H1 (cell line): ENCODE results near the gene SEMA4F. TPM values are rescaled to one million over a fixed set of nuclear protein-coding genes. Genes with fewer than 3 reads are reported as not detected.

Experiments used
- CTCF ChIA-PET: fragments of 300-600 bp; sonication (Branson Sonifier 250); formaldehyde crosslinking; loops from one replicate; lab custom pipeline; 2021; ENCODE audit not compliant: partially characterized antibody; lab: Charles Lee
- POLR2A ChIA-PET: fragments of 300-600 bp; sonication (Branson Sonifier 250); formaldehyde crosslinking; loops from one replicate; lab custom pipeline; 2021; ENCODE audit warnings: inconsistent platforms; ENCODE audit not compliant: partially characterized antibody; lab: Charles Lee
- DNase-seq, 2 experiments: peaks; one replicate each; pipeline versions ENCODE4 v3.0.0 to v3.0.0-alpha.2; 2010 to 2022; ENCODE audit warnings: low spot score in 2 of 2, low read depth in 1 of 2, mixed read lengths in 1 of 2
- FAIRE-seq: peaks from 2 replicates; lab custom pipeline; 2011; peaks lifted over from hg19 to GRCh38; lab: Jason Lieb, UNC
- H2AFZ ChIP-seq: 2 replicates; pipeline ENCODE4 v1.8.1; 2012; ENCODE audit warnings: low read length, inconsistent platforms
- H2AK5ac ChIP-seq: 2 replicates; pipeline ENCODE4 v1.6.1; 2013; ENCODE audit warnings: low read depth, low read length
- H2BK120ac ChIP-seq: replicated peaks from 2 replicates; pipeline ENCODE3; 2013; ENCODE audit warnings: low read depth, low read length, inconsistent platforms
- H2BK12ac ChIP-seq: 2 replicates; pipeline ENCODE4 v1.6.1; 2013; ENCODE audit warnings: low read depth, low read length
- H2BK15ac ChIP-seq: 2 replicates; pipeline ENCODE4 v1.6.1; 2013; ENCODE audit warnings: low read length
- H2BK20ac ChIP-seq: 2 replicates; pipeline ENCODE4 v1.6.1; 2013; ENCODE audit warnings: low read length
- H2BK5ac ChIP-seq: 2 replicates; pipeline ENCODE4 v1.6.1; 2013; ENCODE audit warnings: low read depth, low read length
- H3K14ac ChIP-seq: 2 replicates; pipeline ENCODE4 v1.6.1; 2013; ENCODE audit warnings: inconsistent platforms; ENCODE audit not compliant: insufficient read length
- H3K18ac ChIP-seq: 2 replicates; pipeline ENCODE4 v1.6.1; 2013; ENCODE audit warnings: low read length; ENCODE audit errors: extremely low read depth
- H3K23ac ChIP-seq: 2 replicates; pipeline ENCODE4 v1.6.1; 2013; ENCODE audit warnings: inconsistent platforms; ENCODE audit not compliant: insufficient read length
- H3K23me2 ChIP-seq: 2 replicates; pipeline ENCODE4 v1.6.1; 2013; ENCODE audit warnings: low read depth, low read length
- H3K27ac ChIP-seq: 2 replicates; pipeline ENCODE4 v1.6.1; 2011; ENCODE audit warnings: low read depth, low read length, inconsistent platforms
- H3K27me3 ChIP-seq, 4 experiments: replicated peaks in 1 of 4; 1 replicate in 1 of 4; 2 replicates in 3 of 4; pipeline versions ENCODE4 v1.6.1 to v1.8.1; 2011 to 2013; ENCODE audit warnings: low read length in 3 of 4, mild to moderate bottlenecking in 3 of 4, inconsistent platforms in 2 of 4, mixed read lengths in 2 of 4, moderate library complexity in 1 of 4; ENCODE audit not compliant: control insufficient read depth in 3 of 4, insufficient read depth in 3 of 4; ENCODE audit errors: extremely low read depth in 1 of 4
- H3K36me3 ChIP-seq, 4 experiments: 2 replicates each; pipeline versions ENCODE4 v1.6.1 to v1.8.1; 2011 to 2013; ENCODE audit warnings: mild to moderate bottlenecking in 4 of 4, low read length in 3 of 4, moderate library complexity in 2 of 4, control low read depth in 1 of 4, inconsistent platforms in 1 of 4; ENCODE audit not compliant: insufficient read depth in 4 of 4, control insufficient read depth in 2 of 4
- H3K4ac ChIP-seq: replicated peaks from 2 replicates; pipeline ENCODE3; 2013; ENCODE audit warnings: low read length, low read depth, mixed read lengths, inconsistent platforms; ENCODE audit not compliant: insufficient read length
- H3K4me1 ChIP-seq, 4 experiments: replicated peaks in 1 of 4; 1 replicate in 1 of 4; 2 replicates in 3 of 4; pipeline versions ENCODE4 v1.6.1 to v1.8.1; 2011 to 2013; ENCODE audit warnings: low read length in 3 of 4, inconsistent platforms in 2 of 4, mixed read lengths in 1 of 4; ENCODE audit not compliant: insufficient read depth in 4 of 4, control insufficient read depth in 3 of 4
- H3K4me2 ChIP-seq, 2 experiments: 2 replicates each; pipeline versions ENCODE4 v1.6.1 to v1.8.1; 2011 to 2013; ENCODE audit warnings: low read depth in 2 of 2, low read length in 2 of 2, control low read depth in 1 of 2, inconsistent platforms in 1 of 2, mild to moderate bottlenecking in 1 of 2; ENCODE audit not compliant: insufficient read depth in 1 of 2
- H3K4me3 ChIP-seq, 4 experiments: fragments of 200-600, 300-600 bp in 1 of 4; sonication (generic), shearing (Covaris generic), sonication (Bioruptor Twin) in 1 of 4; 2 replicates each; pipeline versions ENCODE4 v1.5.1 to v1.8.1; 2011 to 2016; ENCODE audit warnings: low read length in 4 of 4, low read depth in 3 of 4, control low read depth in 2 of 4, inconsistent platforms in 2 of 4, mild to moderate bottlenecking in 2 of 4, mixed read lengths in 1 of 4, moderate library complexity in 1 of 4; ENCODE audit not compliant: insufficient read depth in 2 of 4; ENCODE audit errors: extremely low read depth in 1 of 4
- H3K56ac ChIP-seq: replicated peaks from 2 replicates; pipeline ENCODE3; 2013; ENCODE audit warnings: low read depth, mild to moderate bottlenecking, mixed read lengths, low read length, inconsistent platforms; ENCODE audit not compliant: insufficient read length
- H3K79me1 ChIP-seq: 2 replicates; pipeline ENCODE4 v1.6.1; 2013; ENCODE audit warnings: low read depth, low read length, control low read depth
- H3K79me2 ChIP-seq, 2 experiments: 2 replicates each; pipeline versions ENCODE4 v1.6.1 to v1.8.1; 2012 to 2013; ENCODE audit warnings: low read length in 2 of 2, mild to moderate bottlenecking in 2 of 2, inconsistent platforms in 1 of 2; ENCODE audit not compliant: insufficient read depth in 2 of 2, control insufficient read depth in 1 of 2
- H3K9ac ChIP-seq, 4 experiments: replicated peaks in 1 of 4; 1 replicate in 1 of 4; 2 replicates in 3 of 4; pipeline versions ENCODE4 v1.6.1 to v1.8.1; 2011 to 2013; ENCODE audit warnings: low read depth in 3 of 4, low read length in 3 of 4, control low read depth in 2 of 4, mild to moderate bottlenecking in 2 of 4, moderate library complexity in 2 of 4, inconsistent platforms in 1 of 4; ENCODE audit errors: extremely low read depth in 1 of 4
- H3K9me3 ChIP-seq, 2 experiments: 2 replicates each; pipeline versions ENCODE4 v1.6.1 to v1.8.1; 2012 to 2013; ENCODE audit warnings: mild to moderate bottlenecking in 2 of 2, moderate library complexity in 2 of 2, control low read depth in 1 of 2, inconsistent platforms in 1 of 2, low read depth in 1 of 2, low read length in 1 of 2, mixed read lengths in 1 of 2; ENCODE audit not compliant: insufficient read depth in 2 of 2
- H4K20me1 ChIP-seq, 2 experiments: replicated peaks in 1 of 2; 2 replicates each; pipeline versions ENCODE3 to v1.8.1; 2011 to 2013; ENCODE audit warnings: inconsistent platforms in 2 of 2, low read length in 2 of 2, mild to moderate bottlenecking in 1 of 2; ENCODE audit not compliant: insufficient read depth in 2 of 2, control insufficient read depth in 1 of 2
- H4K5ac ChIP-seq: 2 replicates; pipeline ENCODE4 v1.6.1; 2013; ENCODE audit warnings: low read length, low read depth, mixed read lengths, inconsistent platforms; ENCODE audit not compliant: insufficient read length
- H4K8ac ChIP-seq: 2 replicates; pipeline ENCODE4 v1.8.0; 2013; ENCODE audit warnings: mild to moderate bottlenecking, moderate library complexity, low read length, inconsistent platforms; ENCODE audit not compliant: insufficient read depth; ENCODE audit errors: extremely low read depth
- H4K91ac ChIP-seq: replicated peaks from 2 replicates; pipeline ENCODE3; 2013; ENCODE audit warnings: low read length, mixed read lengths, inconsistent platforms; ENCODE audit not compliant: insufficient read length
- CHD1 ChIP-seq: IDR thresholded peaks from 2 replicates; pipeline ENCODE4 v1.6.1; 2012; ENCODE audit warnings: low read depth, low read length, improper control_type of control experiment
- CHD2 ChIP-seq: IDR thresholded peaks from 2 replicates; pipeline ENCODE4 v1.6.1; 2012; ENCODE audit warnings: low read length, improper control_type of control experiment
- KDM1A ChIP-seq: fragments of 200-600, 300-600 bp; sonication (generic); IDR thresholded peaks from 2 replicates; pipeline ENCODE4 v1.7.1; 2016; ENCODE audit warnings: mild to moderate bottlenecking, low read length, borderline replicate concordance
- MAFK ChIP-seq: IDR thresholded peaks from 2 replicates; pipeline ENCODE4 v1.6.1; 2012; ENCODE audit warnings: low read depth, mild to moderate bottlenecking, improper control_type of control experiment, low read length
- SIN3A ChIP-seq, 2 experiments: IDR thresholded peaks in 1 of 2; conservative IDR thresholded peaks in 1 of 2; 2 replicates each; pipeline ENCODE4 v1.6.1; 2011 to 2012; ENCODE audit warnings: low read length in 2 of 2, improper control_type of control experiment in 1 of 2, low read depth in 1 of 2, mild to moderate bottlenecking in 1 of 2
- WGBS, 2 experiments: shearing (Covaris generic) in 1 of 2; methylation state at CpG; one replicate each; pipeline versions ENCODE4 v1.1.6 to v1.1.7; 2013 to 2015; ENCODE audit warnings: low lambda C conversion rate in 2 of 2, mixed read lengths in 2 of 2, inconsistent platforms in 1 of 2, low coverage in 1 of 2, missing lambda C conversion rate in 1 of 2; ENCODE audit not compliant: insufficient replicate concordance in 2 of 2, insufficient coverage in 1 of 2, insufficient read length in 1 of 2; ENCODE audit errors: extremely low coverage in 1 of 2, missing lambda C conversion rate in 1 of 2; 5-methylcytosine and 5-hydroxymethylcytosine counted together
- polyA plus RNA-seq, 7 experiments: library from polyadenylated mRNA; depleted of rRNA in 3 of 7; stranded (reverse) in 5 of 7; unstranded in 2 of 7; fragments of >200 nt in 5 of 7; fragments of 200-250 nt in 2 of 7; gene quantifications; 1 replicate in 5 of 7; 2 replicates in 1 of 7; 4 replicates in 1 of 7; pipeline versions ENCODE4 v1.2.1 to v1.2.3, GENCODE V29; 2011 to 2013; ENCODE audit warnings: missing spikeins in 2 of 7, mixed read lengths in 2 of 7
- total RNA-seq: library from RNA; stranded (reverse); fragmentation: NEBNext Ultra II Directional; extraction: Animal tissue kit (Norgen Biotek cat#: 25700); gene quantifications from 2 replicates; pipeline ENCODE4 v1.2.1, GENCODE V29; 2021

SEMA4F gene
- total and polyA plus RNA-seq, 2 of the 8 experiments (the other 6 are each of a cell fraction or from before 2014, with no cell fraction given): 3.3 to 3.4 TPM

- POLR2A ChIA-PET: interaction anchor here (1.3 kb wide), 1 partner anchor 8 kb away, joined by 3 read pairs; the partner anchor contains the start of gene SEMA4F
- no peak overlapping the region for H2BK120ac ChIP-seq
- no peak for DNase-seq
Observed at GRCh38 chr2:74646201-74646600, 7.8 kb upstream of the SEMA4F start.

More at GRCh38 chr2:74646201-74646600, 7.8 kb upstream of the SEMA4F start:
- CTCF ChIA-PET: interaction anchor here (0.7 to 1.7 kb wide), 4 partner anchors 12 to 385 kb away, joined by 3 to 6 read pairs (median 4); no protein-coding TSS in a partner anchor
- Histone ChIP-seq H2AFZ (no peak overlapping the region), H3K4me3 (no peak overlapping the region), H4K5ac (no peak overlapping the region), H3K4me2 (no peak overlapping the region), H4K20me1 (no peaks in the 10 kb centered on the region), H3K36me3 (no peaks in the 10 kb centered on the region), H4K91ac (no peak overlapping the region), H2BK12ac (no peak overlapping the region), H3K14ac (no peak overlapping the region), H3K79me1 (no peaks in the 10 kb centered on the region), H2AK5ac (no peak overlapping the region), H3K23ac (no peak overlapping the region), H4K8ac (no peak overlapping the region), H2BK5ac (no peak overlapping the region), H2BK20ac (no peak overlapping the region), H3K18ac (no peak overlapping the region), H3K9me3 (no peaks in the 10 kb centered on the region), H3K27me3 (peaks cover 0 to 7% (median 1%) of the 10 kb centered on the region in 4 experiments; a peak in 4 of 7 replicates), H3K4ac (no peak overlapping the region), H3K9ac (no peak overlapping the region), H3K79me2 (no peaks in the 10 kb centered on the region), H2BK15ac (no peak overlapping the region), H3K23me2 (no peaks in the 10 kb centered on the region; the same call in 1 of the 2 replicates)
- 83% methylated on average over 2 of the region's 2 CpGs; no CpG with 5 or more reads in 1 of the 2 experiments for WGBS, 2 experiments
- TF ChIP-seq KDM1A (no peak), CHD1 (no peak), SIN3A (conservative IDR thresholded peaks at IDR 0.05 in 1 of 2, IDR thresholded peaks at IDR 0.05 in 1 of 2; ENCODE audit: low read depth in 1 of 2, low read length in 2 of 2) (no peak), MAFK (no peak), CHD2 (no peak)
- TF ChIP-seq, all 59 proteins: peak for 0
- no peak for FAIRE-seq
- Histone ChIP-seq H3K4me1 (peaks cover 0 to 4% (median 0%) of the 10 kb centered on the region in 4 experiments; a peak in 2 of 7 replicates), H3K27ac (no peak overlapping the region), H3K56ac (no peak overlapping the region)
